Neural progenitor cell (in vitro differentiated cells): ENCODE results near the gene KIF25. TPM values are rescaled to one million over a fixed set of nuclear protein-coding genes. Genes with fewer than 3 reads are reported as not detected.

Experiments used
- DNase-seq: peaks from one replicate; pipeline ENCODE4 v3.0.0-alpha.2; 2016; ENCODE audit warnings: low spot score
- H2AFZ ChIP-seq: fragments of 200-600 bp; sonication (generic); replicated peaks from 2 replicates; pipeline ENCODE4 v1.6.1; 2016; ENCODE audit warnings: antibody characterized with exemption
- H3F3A ChIP-seq: fragments of 200-600 bp; sonication (generic); 2 replicates; pipeline ENCODE4 v1.6.1; 2016; ENCODE audit warnings: antibody characterized with exemption, low read depth
- H3K27ac ChIP-seq: fragments of 200-600 bp; sonication (generic); 2 replicates; pipeline ENCODE4 v1.5.1; 2016; ENCODE audit warnings: mild to moderate bottlenecking
- H3K27me3 ChIP-seq: fragments of 200-600 bp; sonication (generic); 2 replicates; pipeline ENCODE4 v1.6.1; 2016; ENCODE audit warnings: mild to moderate bottlenecking, moderate library complexity
- H3K36me3 ChIP-seq: fragments of 200-600 bp; sonication (generic); 2 replicates; pipeline ENCODE4 v1.5.1; 2016
- H3K4me1 ChIP-seq: fragments of 200-600 bp; sonication (generic); 2 replicates; pipeline ENCODE4 v1.6.1; 2016; ENCODE audit warnings: mixed run types
- H3K4me2 ChIP-seq: fragments of 200-600 bp; sonication (generic); 2 replicates; pipeline ENCODE4 v1.6.1; 2016
- H3K4me3 ChIP-seq: fragments of 200-600 bp; sonication (generic); 2 replicates; pipeline ENCODE4 v1.5.1; 2016
- H3K79me2 ChIP-seq: fragments of 200-600 bp; sonication (generic); 2 replicates; pipeline ENCODE4 v1.6.1; 2016; ENCODE audit warnings: low read depth
- H3K9ac ChIP-seq: fragments of 200-600 bp; sonication (generic); 2 replicates; pipeline ENCODE4 v1.6.1; 2016
- H3K9me3 ChIP-seq: fragments of 200-600 bp; sonication (generic); 2 replicates; pipeline ENCODE4 v1.5.1; 2016; ENCODE audit warnings: low read depth
- H4K20me1 ChIP-seq: fragments of 200-600 bp; sonication (generic); 2 replicates; pipeline ENCODE4 v1.6.1; 2016; ENCODE audit warnings: low read depth
- H3K27ac Mint-ChIP-seq: 3 replicates; pipeline ENCODE4 v1.8.0; 2021; ENCODE audit warnings: mixed read lengths
- H3K27me3 Mint-ChIP-seq: 2 replicates; pipeline ENCODE4 v1.8.0; 2022; ENCODE audit warnings: low read depth, mild to moderate bottlenecking, inconsistent platforms, moderate library complexity, mixed read lengths; ENCODE audit not compliant: insufficient read depth
- H3K36me3 Mint-ChIP-seq: 3 replicates; pipeline ENCODE4 v1.8.0; 2021; ENCODE audit warnings: mixed read lengths
- H3K4me1 Mint-ChIP-seq: 3 replicates; pipeline ENCODE4 v1.8.0; 2021; ENCODE audit warnings: mixed read lengths
- H3K4me3 Mint-ChIP-seq: 3 replicates; pipeline ENCODE4 v1.8.0; 2021; ENCODE audit warnings: mild to moderate bottlenecking, moderate library complexity, mixed read lengths
- H3K9me3 Mint-ChIP-seq: 3 replicates; pipeline ENCODE4 v1.8.0; 2020; ENCODE audit warnings: mixed read lengths
- CTCF ChIP-seq: fragments of 200-600 bp; sonication (generic); IDR thresholded peaks from 2 replicates; pipeline ENCODE4 v1.5.1; 2017; ENCODE audit warnings: antibody characterized with exemption, mild to moderate bottlenecking
- EZH2 ChIP-seq: fragments of 200-600 bp; sonication (generic); IDR thresholded peaks from 2 replicates; pipeline ENCODE4 v1.6.1; 2017; ENCODE audit warnings: antibody characterized with exemption, mild to moderate bottlenecking, moderate library complexity
- EZH2phosphoT487 ChIP-seq: fragments of 200-600 bp; sonication (generic); IDR thresholded peaks from 2 replicates; pipeline ENCODE4 v1.6.1; 2017; ENCODE audit warnings: antibody characterized with exemption
- total RNA-seq: library from RNA; depleted of rRNA; stranded (reverse); fragments of >200 nt; gene quantifications from 2 replicates; pipeline ENCODE4 v1.2.3, GENCODE V29; 2015; ENCODE audit warnings: low replicate concordance

The KIF25 gene
- total RNA-seq, 1 donor from 2014 or later, result 1.2 TPM

GRCh38 chr6:168062346-168063289 lies 65.1 kb downstream of the KIF25 start:
- no peak for DNase-seq
- Histone ChIP-seq H3K36me3 (no peaks in the 10 kb centered on the region), H4K20me1 (no peaks in the 10 kb centered on the region), H3K79me2 (no peaks in the 10 kb centered on the region), H3K9ac (no peak overlapping the region), H3K9me3 (no peaks in the 10 kb centered on the region), H3K27ac (no peak overlapping the region), H3K4me1 (no peaks in the 10 kb centered on the region), H3K4me3 (no peak overlapping the region), H3K4me2 (no peak overlapping the region), H3K27me3 (no peaks in the 10 kb centered on the region), H2AFZ (no peak overlapping the region), H3F3A (no peaks in the 10 kb centered on the region)
- TF ChIP-seq CTCF, result no peak
- no peak for TF ChIP-seq EZH2
- no peak for TF ChIP-seq EZH2phosphoT487
- Mint-ChIP-seq H3K27ac (no peak overlapping the region), H3K4me3 (no peak overlapping the region), H3K27me3 (peaks cover 17% of the 10 kb centered on the region), H3K4me1 (peaks cover 5% of the 10 kb centered on the region), H3K9me3 (no peaks in the 10 kb centered on the region), H3K36me3 (no peaks in the 10 kb centered on the region)

- Mint-ChIP-seq H3K4me3 (no peak overlapping the region), H3K9me3 (no peaks in the 10 kb centered on the region), H3K4me1 (peaks cover 5% of the 10 kb centered on the region), H3K27ac (no peak overlapping the region), H3K27me3 (peaks cover 18% of the 10 kb centered on the region), H3K36me3 (no peaks in the 10 kb centered on the region)
- no peak overlapping the region for H3K4me2 ChIP-seq
- H3K4me3 ChIP-seq, result no peak overlapping the region
- TF ChIP-seq EZH2 (no peak), EZH2phosphoT487 (no peak), CTCF (no peak)
- no peaks in the 10 kb centered on the region for H3F3A ChIP-seq
- H3K9ac ChIP-seq, result no peak overlapping the region
- no peaks in the 10 kb centered on the region for H3K4me1 ChIP-seq
- no peak overlapping the region for H2AFZ ChIP-seq
- no peak for DNase-seq
- H3K27me3 ChIP-seq, result no peaks in the 10 kb centered on the region
- no peaks in the 10 kb centered on the region for H3K9me3 ChIP-seq
- no peaks in the 10 kb centered on the region for H3K36me3 ChIP-seq
- H3K79me2 ChIP-seq, result no peaks in the 10 kb centered on the region
- no peaks in the 10 kb centered on the region for H4K20me1 ChIP-seq
- H3K27ac ChIP-seq, result no peak overlapping the region
Measured at GRCh38 chr6:168063431-168063830, 66.0 kb downstream of the KIF25 start.

- H3K4me1 Mint-ChIP-seq, result peaks cover 5% of the 10 kb centered on the region
- no peak overlapping the region for H3K4me2 ChIP-seq
- TF ChIP-seq EZH2phosphoT487, result no peak
- TF ChIP-seq CTCF, result no peak
- no peak for TF ChIP-seq EZH2
- H3K79me2 ChIP-seq, result no peaks in the 10 kb centered on the region
- no peaks in the 10 kb centered on the region for H4K20me1 ChIP-seq
- no peaks in the 10 kb centered on the region for H3K36me3 ChIP-seq
- peaks cover 16% of the 10 kb centered on the region for H3K27me3 Mint-ChIP-seq
- H2AFZ ChIP-seq, result no peak overlapping the region
- H3K27ac Mint-ChIP-seq, result no peak overlapping the region
- H3K4me3 ChIP-seq, result no peak overlapping the region
- no peak for DNase-seq
- no peaks in the 10 kb centered on the region for H3K9me3 Mint-ChIP-seq
- no peaks in the 10 kb centered on the region for H3K27me3 ChIP-seq
- no peak overlapping the region for H3K9ac ChIP-seq
- H3K27ac ChIP-seq, result no peak overlapping the region
- H3K36me3 Mint-ChIP-seq, result no peaks in the 10 kb centered on the region
- no peaks in the 10 kb centered on the region for H3K4me1 ChIP-seq
- no peak overlapping the region for H3K4me3 Mint-ChIP-seq
- H3K9me3 ChIP-seq, result no peaks in the 10 kb centered on the region
- no peaks in the 10 kb centered on the region for H3F3A ChIP-seq
Measured at GRCh38 chr6:168064226-168064807, 66.8 kb downstream of the KIF25 start.
